Panc1 (cell line): ENCODE results near the gene NDUFV1. TPM values are rescaled to one million over a fixed set of nuclear protein-coding genes. Genes with fewer than 3 reads are reported as not detected.

Experiments
- ATAC-seq: fragments of 200-7000 bp; cut with Tn5 transposase; 2 replicates; pipeline ENCODE4 v1.9.1; 2020; ENCODE audit warnings: mild to moderate bottlenecking, moderate library complexity
- BruUV-seq: library from RNA; stranded (reverse); fragments of 400-500 nt; replicated peaks from 2 replicates; lab custom pipeline; 2021; lab: Mats Ljungman, UMichigan
- CTCF ChIA-PET: fragments of 300-600 bp; sonication (Branson Sonifier 250); formaldehyde crosslinking; loops from one replicate; lab custom pipeline; 2022; ENCODE audit warnings: antibody characterized with exemption; lab: Charles Lee
- POLR2A ChIA-PET: fragments of 300-600 bp; sonication (Branson Sonifier 250); formaldehyde crosslinking; loops from one replicate; lab custom pipeline; 2022; ENCODE audit warnings: antibody characterized with exemption; lab: Charles Lee
- DNase-seq: peaks from one replicate; pipeline ENCODE4 v3.0.0-alpha.2; 2010; ENCODE audit warnings: low read depth, low spot score
- H3K27ac ChIP-seq: 2 replicates; pipeline ENCODE4 v1.5.1; 2011; ENCODE audit warnings: mild to moderate bottlenecking, low read length, inconsistent platforms
- H3K27me3 ChIP-seq: fragments of 200-500 bp; sonication (Bioruptor generic); 2 replicates; pipeline ENCODE4 v1.6.0; 2014; ENCODE audit warnings: low read length, inconsistent platforms; ENCODE audit not compliant: control insufficient read depth, insufficient read depth
- H3K36me3 ChIP-seq: fragments of 200-500 bp; sonication (Bioruptor generic); 2 replicates; pipeline ENCODE4 v1.5.1; 2014; ENCODE audit warnings: inconsistent platforms, mild to moderate bottlenecking, low read length, moderate library complexity; ENCODE audit not compliant: control insufficient read depth, insufficient read depth
- H3K4me1 ChIP-seq: 2 replicates; pipeline ENCODE4 v1.5.1; 2011; ENCODE audit warnings: inconsistent platforms, mild to moderate bottlenecking, low read length, moderate library complexity; ENCODE audit not compliant: control insufficient read depth, insufficient read depth
- H3K4me3 ChIP-seq, 2 experiments: 2 replicates each; pipeline ENCODE4 v1.5.1; 2011 to 2012; ENCODE audit warnings: low read depth in 2 of 2, low read length in 2 of 2, mild to moderate bottlenecking in 2 of 2, inconsistent platforms in 1 of 2, moderate library complexity in 1 of 2
- H3K9me3 ChIP-seq: fragments of 200-500 bp; sonication (Bioruptor generic); 2 replicates; pipeline ENCODE4 v1.5.1; 2014; ENCODE audit warnings: low read depth, mild to moderate bottlenecking, inconsistent platforms, low read length, moderate library complexity; ENCODE audit not compliant: control insufficient read depth, insufficient read depth
- POLR2AphosphoS5 ChIP-seq: IDR thresholded peaks from 2 replicates; pipeline ENCODE4 v1.6.1; 2012; ENCODE audit warnings: mild to moderate bottlenecking, low read depth, low read length, moderate library complexity
- REST ChIP-seq, 2 experiments: IDR thresholded peaks; 2 replicates each; pipeline ENCODE4 v1.6.1; 2011 to 2012; ENCODE audit warnings: low read depth in 2 of 2, control low read depth in 1 of 2, low read length in 1 of 2, mild to moderate bottlenecking in 1 of 2, moderate library complexity in 1 of 2; ENCODE audit not compliant: insufficient read depth in 1 of 2
- SIN3A ChIP-seq: IDR thresholded peaks from 2 replicates; pipeline ENCODE4 v1.6.1; 2012; ENCODE audit warnings: low read depth, mild to moderate bottlenecking, low read length, moderate library complexity, borderline replicate concordance; ENCODE audit not compliant: insufficient read depth
- TCF7L2 ChIP-seq: IDR thresholded peaks from 2 replicates; pipeline ENCODE4 v1.6.1; 2011; ENCODE audit warnings: mild to moderate bottlenecking, low read depth, low read length, inconsistent platforms
- in situ Hi-C: cut with HindIII; loops from 2 replicates; pipeline ENCODE4 v1.10.0; 2016; ENCODE audit warnings: low sequenced_read_pairs, low pct_unique_long_range_greater_than_20kb
- intact Hi-C: fragments of 100-400 bp; cut with micrococcal nuclease; formaldehyde crosslinking; loops from one replicate; pipeline ENCODE4 v1.10.0; 2022; ENCODE audit not compliant: unreplicated experiment
- total RNA-seq: library from RNA; stranded (reverse); gene quantifications from one replicate; pipeline ENCODE4 v1.2.1, GENCODE V29; 2021; ENCODE audit not compliant: unreplicated experiment
- TF ChIP-seq, protein P1 (sequence below): fragments of 450-650 bp; IDR thresholded peaks from 2 replicates; pipeline ENCODE4 v1.5.1; 2017; ENCODE audit warnings: mild to moderate bottlenecking

Gene NDUFV1
- total RNA-seq, 1 experiment from 2014 or later = 281 TPM

DNA sequence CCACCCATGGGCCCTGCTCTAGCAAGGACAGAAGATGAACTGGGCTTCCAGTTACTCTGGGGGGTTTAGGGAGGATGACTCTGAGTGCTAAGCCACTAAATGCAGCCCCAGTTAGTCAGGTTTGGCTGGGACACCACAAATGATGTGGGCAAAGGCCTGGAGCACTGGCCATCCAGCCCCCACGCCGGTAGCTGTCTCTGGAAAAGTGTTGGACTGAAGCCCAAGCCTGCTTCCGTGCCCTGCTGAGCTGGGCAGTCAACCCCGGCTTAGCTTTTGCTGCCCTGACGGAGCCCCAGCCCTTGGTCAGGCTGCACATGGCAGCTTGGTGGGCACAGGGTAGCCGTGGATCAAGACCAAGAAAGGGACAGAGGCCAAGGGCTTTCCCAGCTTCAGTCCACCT lies 28.8 kb upstream of the NDUFV1 start:
- no peak overlapping the region for H3K27ac ChIP-seq
- no TSS peak for BruUV-seq
- intact Hi-C loops (no loop called here), in situ Hi-C loops (no loop called here)
- no peaks in the 10 kb centered on the region for H3K36me3 ChIP-seq
- ATAC-seq (no peak), DNase-seq (no peak)
- TF ChIP-seq POLR2AphosphoS5 (no peak), REST (IDR thresholded peaks at IDR 0.05; ENCODE audit: insufficient read depth in 1 of 2, low read depth in 2 of 2, low read length in 1 of 2) (no peak), TCF7L2 (no peak), SIN3A (no peak)
- TF ChIP-seq, protein P1, sequence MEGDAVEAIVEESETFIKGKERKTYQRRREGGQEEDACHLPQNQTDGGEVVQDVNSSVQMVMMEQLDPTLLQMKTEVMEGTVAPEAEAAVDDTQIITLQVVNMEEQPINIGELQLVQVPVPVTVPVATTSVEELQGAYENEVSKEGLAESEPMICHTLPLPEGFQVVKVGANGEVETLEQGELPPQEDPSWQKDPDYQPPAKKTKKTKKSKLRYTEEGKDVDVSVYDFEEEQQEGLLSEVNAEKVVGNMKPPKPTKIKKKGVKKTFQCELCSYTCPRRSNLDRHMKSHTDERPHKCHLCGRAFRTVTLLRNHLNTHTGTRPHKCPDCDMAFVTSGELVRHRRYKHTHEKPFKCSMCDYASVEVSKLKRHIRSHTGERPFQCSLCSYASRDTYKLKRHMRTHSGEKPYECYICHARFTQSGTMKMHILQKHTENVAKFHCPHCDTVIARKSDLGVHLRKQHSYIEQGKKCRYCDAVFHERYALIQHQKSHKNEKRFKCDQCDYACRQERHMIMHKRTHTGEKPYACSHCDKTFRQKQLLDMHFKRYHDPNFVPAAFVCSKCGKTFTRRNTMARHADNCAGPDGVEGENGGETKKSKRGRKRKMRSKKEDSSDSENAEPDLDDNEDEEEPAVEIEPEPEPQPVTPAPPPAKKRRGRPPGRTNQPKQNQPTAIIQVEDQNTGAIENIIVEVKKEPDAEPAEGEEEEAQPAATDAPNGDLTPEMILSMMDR = no peak
- POLR2A ChIA-PET = no interaction called here
- peaks cover 24% of the 10 kb centered on the region for H3K4me1 ChIP-seq
- no peaks in the 10 kb centered on the region for H3K9me3 ChIP-seq
- H3K27me3 ChIP-seq = no peaks in the 10 kb centered on the region; the same call in 1 of the 2 replicates
- no peak overlapping the region for H3K4me3 ChIP-seq
- CTCF ChIA-PET = interaction anchor here (1.0 kb wide), 1 partner anchor 67 kb away, joined by 5 read pairs; no protein-coding TSS in a partner anchor

DNA sequence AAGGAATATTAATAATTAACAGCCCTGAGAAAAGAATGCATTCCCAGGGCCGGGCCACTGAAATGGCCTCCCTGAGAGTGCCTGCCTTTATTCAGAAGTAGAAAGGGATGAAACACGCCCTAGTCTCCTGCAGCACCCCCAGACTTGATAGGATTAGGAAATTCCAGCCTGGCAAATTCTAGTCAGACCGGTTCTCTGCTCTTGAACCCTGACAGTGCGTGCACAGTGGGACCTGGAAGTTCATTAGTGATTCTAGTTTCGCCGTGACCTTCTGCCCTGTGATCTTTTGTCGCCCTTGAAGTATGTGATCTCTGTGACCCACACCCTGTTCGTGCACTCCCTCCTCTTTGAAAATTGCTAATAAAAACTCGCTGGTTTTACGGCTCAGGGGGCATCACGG lies 25.3 kb upstream of the NDUFV1 start:
- Histone ChIP-seq H3K36me3 (no peaks in the 10 kb centered on the region), H3K9me3 (no peaks in the 10 kb centered on the region), H3K27ac (no peak overlapping the region), H3K4me1 (peaks cover 34% of the 10 kb centered on the region), H3K27me3 (no peaks in the 10 kb centered on the region), H3K4me3 (no peak overlapping the region)
- CTCF ChIA-PET = no interaction called here
- no TSS peak for BruUV-seq
- DNase-seq = no peak
- POLR2A ChIA-PET = no interaction called here
- intact Hi-C loops = no loop called here
- in situ Hi-C loops = no loop called here
- ATAC-seq = no peak
- TF ChIP-seq REST (IDR thresholded peaks at IDR 0.05; ENCODE audit: insufficient read depth in 1 of 2, low read depth in 2 of 2, low read length in 1 of 2) = no peak
- no peak for TF ChIP-seq POLR2AphosphoS5
- no peak for TF ChIP-seq SIN3A
- TF ChIP-seq, protein P1 = no peak
